Measurements from ENCODE around the gene BDH1. TPM values are rescaled to one million over a fixed set of nuclear protein-coding genes. Genes with fewer than 3 reads are reported as not detected.
A peak's percentile ranks its signal among the peaks of the same experiment; 100 is the strongest.
"Not testable (repeated sequence)": the region's sequence is repeated elsewhere in the genome, so short reads cannot be mapped to it uniquely, and the experiment has no call there.

Gene BDH1
- total RNA-seq, 1 experiment from 2014 or later: 24.7 TPM

GRCh38 chr3:197577366-197578074 lies 21.8 kb upstream of the BDH1 start:
- DNase-seq (ENCODE audit: low read depth): no peak

GRCh38 chr3:197576838-197577237 lies 21.1 kb upstream of the BDH1 start:
- DNase-seq (ENCODE audit: low read depth): no peak

GRCh38 chr3:197575362-197575761 lies 19.6 kb upstream of the BDH1 start:
- DNase-seq (ENCODE audit: low read depth): no peak

GRCh38 chr3:197574396-197574991 lies 18.7 kb upstream of the BDH1 start:
- not testable (repeated sequence) for DNase-seq (ENCODE audit: low read depth)

- DNase-seq (ENCODE audit: low read depth): no peak
These were observed 17.4 kb upstream of the BDH1 start for GRCh38 chr3:197573048-197573767.

- DNase-seq (ENCODE audit: low read depth): not testable (repeated sequence)
These were observed 16.1 kb upstream of the BDH1 start for GRCh38 chr3:197571880-197572172.

- DNase-seq (ENCODE audit: low read depth): not testable (repeated sequence)
These were observed 15.5 kb upstream of the BDH1 start for GRCh38 chr3:197571074-197571879.

- not testable (repeated sequence) for DNase-seq (ENCODE audit: low read depth)
These were observed 13.7 kb upstream of the BDH1 start for GRCh38 chr3:197569433-197569832.

GRCh38 chr3:197567904-197568681 lies 12.3 kb upstream of the BDH1 start:
- no peak for DNase-seq (ENCODE audit: low read depth)

- DNase-seq (ENCODE audit: low read depth): peak; percentile 26
These were observed 10.4 kb upstream of the BDH1 start for GRCh38 chr3:197566155-197566554.

GRCh38 chr3:197564097-197564843 lies 8.5 kb upstream of the BDH1 start:
- DNase-seq (ENCODE audit: low read depth): peak; percentile 37

GRCh38 chr3:197562398-197563251 lies 6.9 kb upstream of the BDH1 start:
- DNase-seq (ENCODE audit: low read depth): no peak

GRCh38 chr3:197561926-197562325 lies 6.2 kb upstream of the BDH1 start:
- no peak for DNase-seq (ENCODE audit: low read depth)

- no peak for DNase-seq (ENCODE audit: low read depth)
These were observed 3.9 kb upstream of the BDH1 start for GRCh38 chr3:197559651-197560050.

GRCh38 chr3:197554562-197555280 lies 1.0 kb downstream of the BDH1 start:
- DNase-seq (ENCODE audit: low read depth): peak; percentile 98

GRCh38 chr3:197554196-197554561 lies 1.6 kb downstream of the BDH1 start:
- DNase-seq (ENCODE audit: low read depth): no peak

GRCh38 chr3:197552198-197552597 lies 3.6 kb downstream of the BDH1 start:
- DNase-seq (ENCODE audit: low read depth): no peak

- no peak for DNase-seq (ENCODE audit: low read depth)
These were observed 5.3 kb downstream of the BDH1 start for GRCh38 chr3:197550489-197550888.

GRCh38 chr3:197549261-197549885 lies 6.4 kb downstream of the BDH1 start:
- no peak for DNase-seq (ENCODE audit: low read depth)
